Loucy (cell line): Measurements from ENCODE around the gene CALHM3.

Experiments
- CTCF ChIP-seq: fragments of 200-600 bp; sonication (generic); conservative IDR thresholded peaks from 2 replicates; pipeline ENCODE4 v1.5.1; 2014; ENCODE audit warnings: mild to moderate bottlenecking, antibody characterized with exemption, low read length
- EZH2phosphoT487 ChIP-seq: fragments of 200-600 bp; IDR thresholded peaks from 2 replicates; pipeline ENCODE4 v1.6.1; 2018; ENCODE audit warnings: antibody characterized with exemption, mild to moderate bottlenecking, moderate library complexity, borderline replicate concordance

GRCh38 chr10:103514244-103514643 lies 35.2 kb upstream of the CALHM3 start:
- TF ChIP-seq CTCF: no peak
- TF ChIP-seq EZH2phosphoT487: no peak
